Ishikawa (cell line): ENCODE data around the gene CYB5B.

Experiments used
- CEBPB ChIP-seq: IDR thresholded peaks from 2 replicates; pipeline ENCODE4 v1.6.1; 2012
- CREB1 ChIP-seq: IDR thresholded peaks from 2 replicates; pipeline ENCODE4 v1.6.1; 2012; ENCODE audit warnings: low read depth
- EGR1 ChIP-seq: IDR thresholded peaks from 2 replicates; pipeline ENCODE4 v1.6.1; 2012
- EP300 ChIP-seq: IDR thresholded peaks from 2 replicates; pipeline ENCODE4 v1.6.1; 2012; ENCODE audit warnings: borderline replicate concordance
- FOXM1 ChIP-seq: IDR thresholded peaks from 2 replicates; pipeline ENCODE4 v1.6.1; 2012; ENCODE audit warnings: low read depth, borderline replicate concordance
- MAX ChIP-seq: IDR thresholded peaks from 2 replicates; pipeline ENCODE4 v1.6.1; 2012
- NFIC ChIP-seq: IDR thresholded peaks from 2 replicates; pipeline ENCODE4 v1.6.1; 2012
- RAD21 ChIP-seq: IDR thresholded peaks from 2 replicates; pipeline ENCODE4 v1.6.1; 2012; ENCODE audit warnings: low read depth
- REST ChIP-seq: IDR thresholded peaks from 2 replicates; pipeline ENCODE4 v1.6.1; 2012; ENCODE audit warnings: low read depth, mild to moderate bottlenecking
- TAF1 ChIP-seq: IDR thresholded peaks from 2 replicates; pipeline ENCODE4 v1.6.1; 2012; ENCODE audit warnings: low read depth, mild to moderate bottlenecking
- TCF12 ChIP-seq: IDR thresholded peaks from 2 replicates; pipeline ENCODE4 v1.6.1; 2012; ENCODE audit warnings: low read depth
- TEAD4 ChIP-seq: IDR thresholded peaks from 2 replicates; pipeline ENCODE4 v1.6.1; 2012
- USF1 ChIP-seq: IDR thresholded peaks from 2 replicates; pipeline ENCODE4 v1.6.1; 2012
- YY1 ChIP-seq: IDR thresholded peaks from 2 replicates; pipeline ENCODE4 v1.6.1; 2012; ENCODE audit warnings: low read depth
- ZBTB7A ChIP-seq: IDR thresholded peaks from 2 replicates; pipeline ENCODE4 v1.6.1; 2012; ENCODE audit warnings: low read depth

The CYB5B gene

GRCh38 chr16:69485361-69485760 is 60.9 kb downstream of the CYB5B start:
- TF ChIP-seq TEAD4 = no peak
- no peak for TF ChIP-seq NFIC
- no peak for TF ChIP-seq EGR1
- TF ChIP-seq EP300 = no peak
- no peak for TF ChIP-seq ZBTB7A
- no peak for TF ChIP-seq CREB1
- TF ChIP-seq RAD21 = no peak
- no peak for TF ChIP-seq FOXM1
- TF ChIP-seq CEBPB = no peak
- TF ChIP-seq REST = no peak
- TF ChIP-seq MAX = no peak

GRCh38 chr16:69485816-69486215 is 61.4 kb downstream of the CYB5B start:
- TF ChIP-seq REST = no peak
- TF ChIP-seq YY1 = no peak
- no peak for TF ChIP-seq TCF12
- no peak for TF ChIP-seq ZBTB7A
- no peak for TF ChIP-seq RAD21

GRCh38 chr16:69486272-69486671 is 61.9 kb downstream of the CYB5B start:
- TF ChIP-seq CEBPB (no peak), TCF12 (no peak), NFIC (no peak), MAX (no peak), YY1 (no peak), TAF1 (no peak), FOXM1 (no peak), RAD21 (no peak), CREB1 (no peak), REST (no peak)

- TF ChIP-seq NFIC = no peak
- TF ChIP-seq CREB1 = no peak
- no peak for TF ChIP-seq CEBPB
- TF ChIP-seq RAD21 = no peak
- TF ChIP-seq YY1 = no peak
- no peak for TF ChIP-seq EGR1
- TF ChIP-seq FOXM1 = no peak
- no peak for TF ChIP-seq TEAD4
- TF ChIP-seq EP300 = no peak
- TF ChIP-seq MAX = no peak
- no peak for TF ChIP-seq USF1
- TF ChIP-seq REST = no peak
- no peak for TF ChIP-seq TAF1
- no peak for TF ChIP-seq ZBTB7A
- no peak for TF ChIP-seq TCF12
Observed at GRCh38 chr16:69486724-69487123, 62.3 kb downstream of the CYB5B start.
